HFF-Myc (cell line): Measurements from ENCODE around the gene ADARB2.

Source experiments
- DNase-seq: peaks from one replicate; pipeline ENCODE4 v3.0.0-alpha.2; 2011; ENCODE audit warnings: low read depth; ENCODE audit errors: extremely low read depth
- H3K4me3 ChIP-seq: replicated peaks from 2 replicates; pipeline ENCODE4 v1.5.1; 2011; ENCODE audit warnings: low read depth, mild to moderate bottlenecking, control low read depth, low read length
- CTCF ChIP-seq: IDR thresholded peaks from 2 replicates; pipeline ENCODE4 v1.5.1; 2012; ENCODE audit warnings: mild to moderate bottlenecking, low read depth, low read length, control low read depth; ENCODE audit errors: missing control alignments

Gene ADARB2

GRCh38 chr10:1608851-1609647 is 128.3 kb downstream of the ADARB2 start:
- no peak overlapping the region for H3K4me3 ChIP-seq
- DNase-seq: no peak
- no peak for TF ChIP-seq CTCF

- TF ChIP-seq CTCF: no peak
- no peak overlapping the region for H3K4me3 ChIP-seq
- DNase-seq: no peak
Measured at GRCh38 chr10:1608408-1608807, 128.9 kb downstream of the ADARB2 start.

GRCh38 chr10:1607466-1607865 is 129.9 kb downstream of the ADARB2 start:
- no peak for TF ChIP-seq CTCF
- DNase-seq: no peak
- H3K4me3 ChIP-seq: no peak overlapping the region

- TF ChIP-seq CTCF: no peak
- no peak for DNase-seq
Measured at GRCh38 chr10:1605999-1606940, 131.1 kb downstream of the ADARB2 start.

GRCh38 chr10:1605121-1605520 is 132.2 kb downstream of the ADARB2 start:
- no peak for DNase-seq
- no peak overlapping the region for H3K4me3 ChIP-seq
- TF ChIP-seq CTCF: no peak

More at GRCh38 chr10:1605999-1606940, 131.1 kb downstream of the ADARB2 start:
- no peak overlapping the region for H3K4me3 ChIP-seq

GRCh38 chr10:1604246-1604645 is 133.1 kb downstream of the ADARB2 start:
- H3K4me3 ChIP-seq: no peak overlapping the region
- no peak for DNase-seq
- TF ChIP-seq CTCF: no peak
